Measurements from ENCODE around the gene EDIL3.

Gene EDIL3

GRCh38 chr5:84384604-84385575, at the start of gene EDIL3:
EDIL3 (minus strand) TSS chr5:84384880; CDS start chr5:84384374, 506 bp downstream.
- DNase-seq (ENCODE audit: low spot score), result peak; percentile 74

- no peak for DNase-seq (ENCODE audit: low spot score)
Measured at GRCh38 chr5:84433461-84433860, 48.8 kb upstream of the EDIL3 start.

- DNase-seq (ENCODE audit: low spot score), result no peak
Measured at GRCh38 chr5:84430863-84431663, 46.4 kb upstream of the EDIL3 start.

GRCh38 chr5:84430079-84430478, 45.4 kb upstream of the EDIL3 start:
- no peak for DNase-seq (ENCODE audit: low spot score)

GRCh38 chr5:84425365-84425881, 40.7 kb upstream of the EDIL3 start:
- no peak for DNase-seq (ENCODE audit: low spot score)

- no peak for DNase-seq (ENCODE audit: low spot score)
Measured at GRCh38 chr5:84419742-84420141, 35.1 kb upstream of the EDIL3 start.

- DNase-seq (ENCODE audit: low spot score), result peak; percentile 51
Measured at GRCh38 chr5:84411832-84412605, 27.3 kb upstream of the EDIL3 start.

- DNase-seq (ENCODE audit: low spot score), result no peak
Measured at GRCh38 chr5:84406111-84406510, 21.4 kb upstream of the EDIL3 start.

- no peak for DNase-seq (ENCODE audit: low spot score)
Measured at GRCh38 chr5:84403773-84404172, 19.1 kb upstream of the EDIL3 start.

GRCh38 chr5:84397385-84397784, 12.7 kb upstream of the EDIL3 start:
- DNase-seq (ENCODE audit: low spot score), result no peak

- DNase-seq (ENCODE audit: low spot score), result no peak
Measured at GRCh38 chr5:84393969-84394368, 9.3 kb upstream of the EDIL3 start.

- DNase-seq (ENCODE audit: low spot score), result no peak
Measured at GRCh38 chr5:84392836-84393235, 8.2 kb upstream of the EDIL3 start.

- DNase-seq (ENCODE audit: low spot score), result no peak
Measured at GRCh38 chr5:84385705-84386104, 1.0 kb upstream of the EDIL3 start.

- DNase-seq (ENCODE audit: low spot score), result peak; percentile 62
Measured at GRCh38 chr5:84383816-84384603, 670 bp downstream of the EDIL3 start.

- no peak for DNase-seq (ENCODE audit: low spot score)
Measured at GRCh38 chr5:84383296-84383815, 1.3 kb downstream of the EDIL3 start.

GRCh38 chr5:84382363-84383295, 2.1 kb downstream of the EDIL3 start:
- peak; percentile 46 for DNase-seq (ENCODE audit: low spot score)

- DNase-seq (ENCODE audit: low spot score), result no peak
Measured at GRCh38 chr5:84381502-84382362, 2.9 kb downstream of the EDIL3 start.

- no peak for DNase-seq (ENCODE audit: low spot score)
Measured at GRCh38 chr5:84379749-84380148, 4.9 kb downstream of the EDIL3 start.

GRCh38 chr5:84378961-84379360, 5.7 kb downstream of the EDIL3 start:
- DNase-seq (ENCODE audit: low spot score), result no peak

Measured in D341Med (cell line).